Measurements from ENCODE around the gene SAPCD2. TPM values are rescaled to one million over a fixed set of nuclear protein-coding genes. Genes with fewer than 3 reads are reported as not detected.

SAPCD2 gene
- polyA plus RNA-seq, 1 donor = 3.6 TPM

- no peak for DNase-seq (ENCODE audit: low read depth)
These were observed 12.0 kb upstream of the SAPCD2 start for GRCh38 chr9:137082222-137082924.

- DNase-seq (ENCODE audit: low read depth) = no peak
These were observed 10.1 kb upstream of the SAPCD2 start for GRCh38 chr9:137080260-137081122.

GRCh38 chr9:137079401-137079787 lies 9.0 kb upstream of the SAPCD2 start:
- no peak for DNase-seq (ENCODE audit: low read depth)

GRCh38 chr9:137078701-137079400 lies 8.5 kb upstream of the SAPCD2 start:
- DNase-seq (ENCODE audit: low read depth) = no peak

- no peak for DNase-seq (ENCODE audit: low read depth)
These were observed 7.7 kb upstream of the SAPCD2 start for GRCh38 chr9:137077758-137078693.

- no peak for DNase-seq (ENCODE audit: low read depth)
These were observed 6.8 kb upstream of the SAPCD2 start, which contains the start of gene UAP1L1 for GRCh38 chr9:137077010-137077747. TSS of gene UAP1L1 (plus strand) at chr9:137077517. CDS start at chr9:137077533, 16 bp downstream.

GRCh38 chr9:137076636-137077009 lies 6.3 kb upstream of the SAPCD2 start:
- no peak for DNase-seq (ENCODE audit: low read depth)

- no peak for DNase-seq (ENCODE audit: low read depth)
These were observed 5.0 kb upstream of the SAPCD2 start for GRCh38 chr9:137075275-137075775.

GRCh38 chr9:137074657-137075274 lies 4.4 kb upstream of the SAPCD2 start:
- no peak for DNase-seq (ENCODE audit: low read depth)

- DNase-seq (ENCODE audit: low read depth) = no peak
These were observed 3.6 kb upstream of the SAPCD2 start for GRCh38 chr9:137073992-137074399.

GRCh38 chr9:137071282-137071681 lies 925 bp upstream of the SAPCD2 start:
- DNase-seq (ENCODE audit: low read depth) = no peak

- no peak for DNase-seq (ENCODE audit: low read depth)
These were observed 534 bp upstream of the SAPCD2 start for GRCh38 chr9:137070906-137071275.

- DNase-seq (ENCODE audit: low read depth) = no peak
These were observed 757 bp downstream of the SAPCD2 start for GRCh38 chr9:137069508-137070091.

GRCh38 chr9:137068539-137069507 lies 1.5 kb downstream of the SAPCD2 start:
- no peak for DNase-seq (ENCODE audit: low read depth)

GRCh38 chr9:137067860-137068538 lies 2.4 kb downstream of the SAPCD2 start:
- DNase-seq (ENCODE audit: low read depth) = no peak

- DNase-seq (ENCODE audit: low read depth) = no peak
These were observed 4.1 kb downstream of the SAPCD2 start for GRCh38 chr9:137066096-137066861.

Measured in forelimb muscle (tissue), 1 donor.